GM04503 (cell line): ENCODE data around the gene GMEB2.

ENCODE experiments used
- DNase-seq: peaks from one replicate; pipeline ENCODE4 v3.0.0-alpha.2; 2012; ENCODE audit warnings: low read depth

The GMEB2 gene

GRCh38 chr20:63544241-63544957 is 82.5 kb downstream of the GMEB2 start:
- DNase-seq = no peak

GRCh38 chr20:63543733-63544132 is 83.2 kb downstream of the GMEB2 start:
- no peak for DNase-seq

- no peak for DNase-seq
These were observed 83.8 kb downstream of the GMEB2 start for GRCh38 chr20:63543131-63543530.

GRCh38 chr20:63542696-63543095 is 84.2 kb downstream of the GMEB2 start:
- DNase-seq = no peak

DNA sequence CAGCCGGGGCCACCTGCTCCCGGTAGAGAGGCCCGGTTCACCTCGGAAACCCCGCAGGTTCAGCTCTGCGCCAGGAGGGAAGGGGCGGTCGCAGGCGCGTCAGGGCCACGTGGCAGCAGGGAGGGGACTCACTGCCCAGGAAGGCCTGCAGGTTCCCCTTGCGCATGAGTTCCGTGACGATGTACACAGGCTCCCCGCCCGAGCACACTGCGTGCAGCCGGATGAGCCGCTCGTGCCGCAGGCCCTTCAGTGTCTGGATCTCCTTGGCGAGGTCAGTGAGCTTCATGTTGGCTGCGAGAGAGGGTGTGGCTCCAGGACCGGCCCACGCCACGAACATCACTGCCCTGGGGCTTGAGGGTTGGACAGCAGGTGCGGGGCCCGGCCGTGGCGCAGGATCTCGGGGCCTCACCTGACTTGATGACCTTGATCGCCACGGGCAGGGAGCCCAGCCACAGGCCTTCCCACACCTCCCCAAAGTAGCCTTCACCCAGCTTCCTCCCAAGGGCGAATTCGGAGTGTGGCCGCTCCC is 84.8 kb downstream of the GMEB2 start:
- no peak for DNase-seq

- no peak for DNase-seq
These were observed 85.5 kb downstream of the GMEB2 start for GRCh38 chr20:63541371-63541770.

DNA sequence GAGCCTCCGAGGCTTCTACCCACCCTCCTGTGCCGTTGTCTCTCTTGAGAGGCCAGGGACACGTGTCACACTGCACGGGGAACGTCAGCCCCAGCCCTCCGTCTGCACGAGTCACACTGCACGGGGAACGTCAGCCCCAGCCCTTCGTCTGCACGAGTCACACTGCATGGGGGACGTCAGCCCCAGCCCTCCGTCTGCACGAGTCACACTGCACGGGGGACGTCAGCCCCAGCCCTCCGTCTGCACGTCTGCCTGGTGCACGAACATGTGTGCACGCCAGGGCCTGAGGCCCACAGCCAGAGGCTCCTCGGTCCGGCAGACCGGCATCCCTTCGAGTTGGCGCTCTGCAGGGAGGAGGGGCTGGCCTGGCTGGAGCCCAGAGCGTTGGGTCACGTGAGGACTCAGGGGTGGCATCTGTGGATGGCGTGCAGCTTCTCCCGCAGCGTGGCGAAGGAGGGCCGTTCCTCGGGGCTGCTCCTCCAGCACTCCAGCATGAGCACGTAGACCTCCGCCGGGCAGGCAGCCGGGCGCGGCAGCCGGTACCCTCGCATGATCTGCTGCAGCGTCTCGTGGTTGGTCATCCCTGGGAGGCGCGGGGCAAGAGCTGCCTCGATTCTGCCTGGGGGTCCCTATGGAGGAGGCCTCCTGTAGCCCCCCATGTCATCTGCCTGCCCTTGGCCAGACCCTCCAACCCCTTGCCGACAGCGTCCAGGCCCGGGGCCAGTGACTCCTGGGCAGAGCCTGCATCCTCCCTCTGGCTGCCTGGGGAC is 86.3 kb downstream of the GMEB2 start:
- DNase-seq = peak; percentile 17

GRCh38 chr20:63539441-63540370 is 87.2 kb downstream of the GMEB2 start:
- DNase-seq = no peak

GRCh38 chr20:63539092-63539430 is 87.8 kb downstream of the GMEB2 start:
- no peak for DNase-seq

- DNase-seq = no peak
These were observed 88.5 kb downstream of the GMEB2 start for GRCh38 chr20:63538204-63539091.
